Measurements from ENCODE around the gene COCH. TPM values are rescaled to one million over a fixed set of nuclear protein-coding genes. Genes with fewer than 3 reads are reported as not detected.

The COCH gene
- total RNA-seq, 2 experiments from 2014 or later: 1.9 to 5.0 TPM

- Mint-ChIP-seq H3K36me3 (no peaks in the 10 kb centered on the region), H3K27me3 (peaks cover 24% of the 10 kb centered on the region), H3K4me1 (no peaks in the 10 kb centered on the region), H3K4me3 (no peak overlapping the region), H3K9me3 (ENCODE audit: low read depth) (no peaks in the 10 kb centered on the region), H3K27ac (no peak overlapping the region)
- no peak for DNase-seq
- CTCF ChIA-PET: no interaction called here
- ATAC-seq: no peak
Measured at GRCh38 chr14:30861200-30861599, 13.2 kb upstream of the COCH start.

GRCh38 chr14:30864934-30865333 is 9.4 kb upstream of the COCH start:
- CTCF ChIA-PET: interaction anchor here (1.4 kb wide), 1 partner anchor 9 kb away, joined by 4 read pairs; the partner anchor contains the start of gene COCH
- H3K4me1 Mint-ChIP-seq: no peaks in the 10 kb centered on the region
- H3K4me3 Mint-ChIP-seq: no peak overlapping the region
- H3K36me3 Mint-ChIP-seq: no peaks in the 10 kb centered on the region
- H3K9me3 Mint-ChIP-seq (ENCODE audit: low read depth): no peaks in the 10 kb centered on the region
- no peak for ATAC-seq
- DNase-seq: no peak
- no peak overlapping the region for H3K27ac Mint-ChIP-seq
- H3K27me3 Mint-ChIP-seq: peaks cover 33% of the 10 kb centered on the region

GRCh38 chr14:30868736-30869135 is 5.6 kb upstream of the COCH start:
- ATAC-seq (no peak), DNase-seq (no peak)
- H3K27me3 Mint-ChIP-seq: peaks cover 47% of the 10 kb centered on the region
- CTCF ChIA-PET: no interaction called here
- H3K9me3 Mint-ChIP-seq (ENCODE audit: low read depth): no peaks in the 10 kb centered on the region
- H3K4me3 Mint-ChIP-seq: no peak overlapping the region
- H3K27ac Mint-ChIP-seq: no peak overlapping the region
- peaks cover 1% of the 10 kb centered on the region for H3K36me3 Mint-ChIP-seq
- H3K4me1 Mint-ChIP-seq: peaks cover 5% of the 10 kb centered on the region

- ATAC-seq: no peak
- Mint-ChIP-seq H3K9me3 (ENCODE audit: low read depth) (no peaks in the 10 kb centered on the region), H3K27me3 (peaks cover 47% of the 10 kb centered on the region), H3K4me1 (peaks cover 7% of the 10 kb centered on the region), H3K36me3 (peaks cover 1% of the 10 kb centered on the region), H3K27ac (no peak overlapping the region), H3K4me3 (no peak overlapping the region)
- DNase-seq: no peak
- CTCF ChIA-PET: no interaction called here
Measured at GRCh38 chr14:30869551-30870155, 4.7 kb upstream of the COCH start.

- Mint-ChIP-seq H3K27ac (no peak overlapping the region), H3K9me3 (ENCODE audit: low read depth) (no peaks in the 10 kb centered on the region), H3K27me3 (peaks cover 64% of the 10 kb centered on the region), H3K4me3 (no peak overlapping the region), H3K36me3 (peaks cover 1% of the 10 kb centered on the region), H3K4me1 (peaks cover 14% of the 10 kb centered on the region)
- ATAC-seq (no peak), DNase-seq (no peak)
- CTCF ChIA-PET: no interaction called here
Measured at GRCh38 chr14:30872602-30873001, 1.8 kb upstream of the COCH start.

GRCh38 chr14:30873308-30874119 is 845 bp upstream of the COCH start:
- DNase-seq (no peak), ATAC-seq (no peak)
- H3K27ac Mint-ChIP-seq: no peak overlapping the region
- CTCF ChIA-PET: interaction anchor here (0.9 to 1.3 kb wide), 4 partner anchors 8 to 335 kb away, joined by 3 to 4 read pairs (median 4); partner anchors contain the start of gene HECTD1
- H3K4me1 Mint-ChIP-seq: peaks cover 14% of the 10 kb centered on the region
- H3K27me3 Mint-ChIP-seq: peaks cover 69% of the 10 kb centered on the region
- H3K36me3 Mint-ChIP-seq: peaks cover 1% of the 10 kb centered on the region
- H3K4me3 Mint-ChIP-seq: peak overlapping the region; percentile 20
- H3K9me3 Mint-ChIP-seq (ENCODE audit: low read depth): no peaks in the 10 kb centered on the region

GRCh38 chr14:30874999-30875787 is 834 bp downstream of the COCH start:
- ATAC-seq (peak; percentile 37), DNase-seq (no peak)
- peak overlapping the region; percentile 70 for H3K4me3 Mint-ChIP-seq
- H3K4me1 Mint-ChIP-seq: peaks cover 14% of the 10 kb centered on the region
- H3K36me3 Mint-ChIP-seq: peaks cover 1% of the 10 kb centered on the region
- no peak overlapping the region for H3K27ac Mint-ChIP-seq
- CTCF ChIA-PET: no interaction called here
- peaks cover 61% of the 10 kb centered on the region for H3K27me3 Mint-ChIP-seq
- H3K9me3 Mint-ChIP-seq (ENCODE audit: low read depth): no peaks in the 10 kb centered on the region

- Mint-ChIP-seq H3K4me3 (peak overlapping the region; percentile 70), H3K27me3 (peaks cover 57% of the 10 kb centered on the region), H3K9me3 (ENCODE audit: low read depth) (no peaks in the 10 kb centered on the region), H3K4me1 (peaks cover 14% of the 10 kb centered on the region), H3K27ac (no peak overlapping the region), H3K36me3 (peaks cover 1% of the 10 kb centered on the region)
- ATAC-seq (no peak), DNase-seq (no peak)
- CTCF ChIA-PET: no interaction called here
Measured at GRCh38 chr14:30875788-30876053, 1.4 kb downstream of the COCH start.

- Mint-ChIP-seq H3K36me3 (peaks cover 1% of the 10 kb centered on the region), H3K9me3 (ENCODE audit: low read depth) (no peaks in the 10 kb centered on the region), H3K4me3 (no peak overlapping the region), H3K27me3 (peaks cover 49% of the 10 kb centered on the region), H3K4me1 (peaks cover 14% of the 10 kb centered on the region), H3K27ac (no peak overlapping the region)
- DNase-seq: no peak
- CTCF ChIA-PET: no interaction called here
- no peak for ATAC-seq
Measured at GRCh38 chr14:30876692-30877091, 2.3 kb downstream of the COCH start.

- H3K9me3 Mint-ChIP-seq (ENCODE audit: low read depth): no peaks in the 10 kb centered on the region
- peaks cover 7% of the 10 kb centered on the region for H3K27me3 Mint-ChIP-seq
- H3K4me1 Mint-ChIP-seq: peaks cover 15% of the 10 kb centered on the region
- CTCF ChIA-PET: interaction anchor here (0.7 kb wide), 1 partner anchor 194 kb away, joined by 3 read pairs; no protein-coding TSS in a partner anchor
- no peak for ATAC-seq
- no peaks in the 10 kb centered on the region for H3K36me3 Mint-ChIP-seq
- H3K4me3 Mint-ChIP-seq: no peak overlapping the region
- DNase-seq: no peak
- H3K27ac Mint-ChIP-seq: no peak overlapping the region
Measured at GRCh38 chr14:30882431-30882830, 8.1 kb downstream of the COCH start.

GRCh38 chr14:30883508-30884294 is 9.3 kb downstream of the COCH start:
- peak; percentile 58 for ATAC-seq
- Mint-ChIP-seq H3K4me1 (peaks cover 15% of the 10 kb centered on the region), H3K4me3 (no peak overlapping the region), H3K27ac (no peak overlapping the region), H3K9me3 (ENCODE audit: low read depth) (no peaks in the 10 kb centered on the region), H3K36me3 (no peaks in the 10 kb centered on the region), H3K27me3 (no peaks in the 10 kb centered on the region)
- DNase-seq: no peak
- CTCF ChIA-PET: no interaction called here

- H3K27me3 Mint-ChIP-seq: no peaks in the 10 kb centered on the region
- H3K4me1 Mint-ChIP-seq: peaks cover 15% of the 10 kb centered on the region
- CTCF ChIA-PET: no interaction called here
- H3K36me3 Mint-ChIP-seq: no peaks in the 10 kb centered on the region
- H3K27ac Mint-ChIP-seq: no peak overlapping the region
- DNase-seq: no peak
- no peaks in the 10 kb centered on the region for H3K9me3 Mint-ChIP-seq (ENCODE audit: low read depth)
- no peak for ATAC-seq
- no peak overlapping the region for H3K4me3 Mint-ChIP-seq
Measured at GRCh38 chr14:30884901-30885300, 10.5 kb downstream of the COCH start.

Data from activated CD8-positive, alpha-beta memory T cell treated with anti-CD3 and anti-CD28 coated beads, Interleukin-2, amount 10 ng/mL, durations not matched to agents 7 days and 5 days (primary cell).